WTC11 (cell line): ENCODE data around the gene ZNF780A. TPM values are rescaled to one million over a fixed set of nuclear protein-coding genes. Genes with fewer than 3 reads are reported as not detected.
A peak's percentile ranks its signal among the peaks of the same experiment; 100 is the strongest.

Experiments
- ATAC-seq: fragments of 200-7000 bp; cut with Tn5 transposase; 2 replicates; pipeline ENCODE4 v1.10.0; 2021; ENCODE audit warnings: mild to moderate bottlenecking, moderate library complexity
- CTCF ChIA-PET: fragments of 300-600 bp; sonication (Branson Sonifier 250); formaldehyde crosslinking; loops from one replicate; lab custom pipeline; 2021; ENCODE audit warnings: antibody characterized with exemption; lab: Charles Lee
- POLR2A ChIA-PET: fragments of 350-600 bp; sonication (Branson Sonifier 250); formaldehyde crosslinking; loops from one replicate; lab custom pipeline; 2021; ENCODE audit warnings: antibody characterized with exemption; lab: Charles Lee
- DNase-seq: peaks from one replicate; pipeline ENCODE4 v3.0.0; 2021; ENCODE audit warnings: low spot score
- H3K27ac Mint-ChIP-seq: 2 replicates; pipeline ENCODE4 v1.8.0; 2021; ENCODE audit warnings: mixed read lengths
- H3K27me3 Mint-ChIP-seq: 2 replicates; pipeline ENCODE4 v1.8.0; 2021; ENCODE audit warnings: low read depth, mild to moderate bottlenecking, moderate library complexity, mixed read lengths
- H3K36me3 Mint-ChIP-seq: 2 replicates; pipeline ENCODE4 v1.8.0; 2021; ENCODE audit warnings: mixed read lengths
- H3K4me1 Mint-ChIP-seq: 2 replicates; pipeline ENCODE4 v1.8.0; 2022; ENCODE audit warnings: mixed read lengths
- H3K4me3 Mint-ChIP-seq: 2 replicates; pipeline ENCODE4 v1.8.0; 2021; ENCODE audit warnings: mild to moderate bottlenecking, moderate library complexity, mixed read lengths
- H3K9me3 Mint-ChIP-seq: 2 replicates; pipeline ENCODE4 v1.8.0; 2021; ENCODE audit warnings: mixed read lengths
- CREM ChIP-seq: sonication (generic); formaldehyde crosslinking; IDR thresholded peaks from 2 replicates; pipeline ENCODE4 v1.8.1; 2022; ENCODE audit warnings: mild to moderate bottlenecking, missing genetic modification reagents, moderate library complexity
- FOXJ3 ChIP-seq: sonication (generic); formaldehyde crosslinking; IDR thresholded peaks from 2 replicates; pipeline ENCODE4 v1.9.0; 2021; ENCODE audit warnings: missing genetic modification reagents, mild to moderate bottlenecking, borderline replicate concordance
- FOXP1 ChIP-seq: sonication (generic); formaldehyde crosslinking; IDR thresholded peaks from 2 replicates; pipeline ENCODE4 v1.8.0; 2022; ENCODE audit warnings: missing genetic modification reagents, mild to moderate bottlenecking, moderate library complexity, borderline replicate concordance
- GABPB1 ChIP-seq: sonication (generic); formaldehyde crosslinking; IDR thresholded peaks from 2 replicates; pipeline ENCODE4 v1.8.1; 2023; ENCODE audit warnings: mild to moderate bottlenecking, missing genetic modification reagents
- GRHL2 ChIP-seq: fragments of 250-450 bp; sonication (Bioruptor Pico); IDR thresholded peaks from 2 replicates; pipeline ENCODE4 v1.8.0; 2022; ENCODE audit warnings: mild to moderate bottlenecking, moderate library complexity; ENCODE audit not compliant: insufficient replicate concordance, severe bottlenecking
- JAZF1 ChIP-seq: fragments of 250-450 bp; sonication (Bioruptor Pico); IDR thresholded peaks from 2 replicates; pipeline ENCODE4 v1.9.0; 2021; ENCODE audit warnings: moderate library complexity, mild to moderate bottlenecking, inconsistent platforms
- JUN ChIP-seq: sonication (generic); formaldehyde crosslinking; IDR thresholded peaks from 2 replicates; pipeline ENCODE4 v1.8.0; 2023; ENCODE audit warnings: mild to moderate bottlenecking, missing genetic modification reagents
- KAT7 ChIP-seq: sonication (generic); formaldehyde crosslinking; IDR thresholded peaks from 2 replicates; pipeline ENCODE4 v1.8.1; 2023; ENCODE audit warnings: missing genetic modification reagents, mild to moderate bottlenecking, borderline replicate concordance
- MAX ChIP-seq: sonication (generic); formaldehyde crosslinking; IDR thresholded peaks from 2 replicates; pipeline ENCODE4 v1.8.0; 2022; ENCODE audit warnings: mild to moderate bottlenecking, missing genetic modification reagents
- MLX ChIP-seq: sonication (generic); formaldehyde crosslinking; IDR thresholded peaks from 2 replicates; pipeline ENCODE4 v1.8.1; 2023; ENCODE audit warnings: mild to moderate bottlenecking, missing genetic modification reagents, moderate library complexity
- NFE2L1 ChIP-seq: sonication (generic); formaldehyde crosslinking; IDR thresholded peaks from 2 replicates; pipeline ENCODE4 v1.8.1; 2023; ENCODE audit warnings: missing genetic modification reagents
- NFYB ChIP-seq: sonication (generic); formaldehyde crosslinking; conservative IDR thresholded peaks from 2 replicates; pipeline ENCODE4 v1.8.0; 2022; ENCODE audit warnings: low read depth, missing genetic modification reagents
- OVOL2 ChIP-seq: fragments of 250-450 bp; sonication (Bioruptor Pico); IDR thresholded peaks from 2 replicates; pipeline ENCODE4 v1.9.0; 2021; ENCODE audit warnings: mild to moderate bottlenecking, borderline replicate concordance
- SMAD3 ChIP-seq: sonication (generic); formaldehyde crosslinking; IDR thresholded peaks from 2 replicates; pipeline ENCODE4 v1.8.0; 2022; ENCODE audit warnings: missing genetic modification reagents, mild to moderate bottlenecking, borderline replicate concordance
- TEAD1 ChIP-seq: sonication (generic); formaldehyde crosslinking; IDR thresholded peaks from 2 replicates; pipeline ENCODE4 v1.8.0; 2022; ENCODE audit warnings: mild to moderate bottlenecking, missing genetic modification reagents
- TEAD4 ChIP-seq: sonication (generic); formaldehyde crosslinking; IDR thresholded peaks from 2 replicates; pipeline ENCODE4 v1.8.0; 2022; ENCODE audit warnings: mild to moderate bottlenecking, missing genetic modification reagents
- TP53 ChIP-seq: sonication (generic); formaldehyde crosslinking; IDR thresholded peaks from 2 replicates; pipeline ENCODE4 v1.8.1; 2023; ENCODE audit warnings: mild to moderate bottlenecking, missing genetic modification reagents
- ZMAT4 ChIP-seq: fragments of 250-450 bp; sonication (Bioruptor Pico); IDR thresholded peaks from 2 replicates; pipeline ENCODE4 v1.9.0; 2021; ENCODE audit warnings: mild to moderate bottlenecking
- ZNF121 ChIP-seq: sonication (generic); formaldehyde crosslinking; IDR thresholded peaks from 2 replicates; pipeline ENCODE4 v1.8.0; 2023; ENCODE audit warnings: missing genetic modification reagents
- ZNF232 ChIP-seq: sonication (generic); formaldehyde crosslinking; IDR thresholded peaks from 2 replicates; pipeline ENCODE4 v1.8.0; 2022; ENCODE audit warnings: mild to moderate bottlenecking, missing genetic modification reagents
- ZNF416 ChIP-seq: fragments of 250-450 bp; sonication (Bioruptor Pico); IDR thresholded peaks from 2 replicates; pipeline ENCODE4 v1.9.0; 2021; ENCODE audit warnings: mild to moderate bottlenecking, inconsistent platforms
- ZSCAN18 ChIP-seq: fragments of 250-450 bp; sonication (Bioruptor Pico); IDR thresholded peaks from 2 replicates; pipeline ENCODE4 v2.1.2; 2022; ENCODE audit warnings: mild to moderate bottlenecking, moderate library complexity
- total RNA-seq: library from RNA; stranded (reverse); gene quantifications from 3 replicates; pipeline ENCODE4 v1.2.3, GENCODE V29; 2021
- TF ChIP-seq, protein P1 (sequence below): sonication (generic); formaldehyde crosslinking; IDR thresholded peaks from 2 replicates; pipeline ENCODE4 v1.8.0; 2022; ENCODE audit warnings: mild to moderate bottlenecking, missing genetic modification reagents
- TF ChIP-seq, protein P2 (sequence below): sonication (generic); formaldehyde crosslinking; IDR thresholded peaks from 2 replicates; pipeline ENCODE4 v1.8.1; 2023; ENCODE audit warnings: mild to moderate bottlenecking, missing genetic modification reagents
- TF ChIP-seq, protein P3 (sequence below): fragments of 250-450 bp; sonication (Bioruptor Pico); IDR thresholded peaks from 2 replicates; pipeline ENCODE4 v1.9.0; 2021; ENCODE audit warnings: moderate library complexity, mild to moderate bottlenecking, inconsistent platforms, borderline replicate concordance
- TF ChIP-seq, protein P4 (sequence below): sonication (generic); formaldehyde crosslinking; IDR thresholded peaks from 2 replicates; pipeline ENCODE4 v1.8.1; 2022; ENCODE audit warnings: missing genetic modification reagents, borderline replicate concordance
- TF ChIP-seq, protein P5 (sequence below): sonication (generic); formaldehyde crosslinking; IDR thresholded peaks from 2 replicates; pipeline ENCODE4 v1.8.1; 2022; ENCODE audit warnings: low read depth, mild to moderate bottlenecking, moderate library complexity, missing genetic modification reagents, borderline replicate concordance

The ZNF780A gene
- total RNA-seq, 1 experiment from 2014 or later, result 14.5 TPM

DNA sequence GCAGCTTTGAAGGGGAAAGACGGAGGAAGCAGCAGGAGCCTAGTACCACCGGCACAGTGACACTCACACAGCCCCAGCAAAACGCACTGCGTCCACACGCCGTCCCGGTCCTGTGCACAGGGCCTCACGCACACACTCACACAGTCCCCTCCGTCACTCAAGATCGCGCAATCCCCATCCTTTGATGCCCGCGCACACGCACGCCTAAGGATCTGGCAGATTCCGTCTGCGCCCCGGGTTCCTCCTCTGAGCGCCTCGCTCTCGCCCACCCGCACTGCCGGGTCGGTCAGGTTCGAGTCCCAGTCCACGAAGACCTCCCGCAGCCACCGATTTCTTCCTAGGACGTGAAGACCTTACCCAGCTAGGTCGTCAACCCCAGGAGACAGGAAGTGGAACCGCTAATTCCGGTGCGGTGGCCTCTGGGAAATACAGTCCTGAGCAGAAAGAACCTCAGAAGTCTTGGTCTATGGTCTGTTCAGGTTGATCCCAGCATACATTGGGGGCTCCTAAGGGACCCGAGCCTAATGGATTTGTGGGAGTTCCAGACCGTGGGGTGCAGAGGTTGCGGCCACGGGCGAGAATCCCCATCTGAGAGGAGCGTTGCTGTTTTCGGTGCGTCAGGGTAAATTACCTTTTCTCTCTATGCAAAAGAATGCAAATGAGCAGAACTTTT, 34.8 kb downstream of the ZNF780A start, which contains the start of gene ZNF780B:
Gene ZNF780B (minus strand): TSS at position 400 of the 673 bp plus-strand sequence. CDS start 5,899 bp downstream, outside the sequence.
- DNase-seq (peak; percentile 50), ATAC-seq (peak; percentile 99)
- POLR2A ChIA-PET, result interaction anchor here (1.7 kb wide), 1 partner anchor 34 kb away, joined by 5 read pairs; the partner anchor contains the start of gene ZNF780A
- Mint-ChIP-seq H3K27me3 (peaks cover 24% of the 10 kb centered on the region), H3K9me3 (peaks cover 24% of the 10 kb centered on the region), H3K36me3 (peaks cover 9% of the 10 kb centered on the region), H3K4me3 (peak within 1 kb of the TSS; percentile 98), H3K27ac (peak within 1 kb of the TSS; percentile 82), H3K4me1 (peaks cover 12% of the 10 kb centered on the region)
- CTCF ChIA-PET, result interaction anchor here (0.6 to 1.9 kb wide), 3 partner anchors 109 to 174 kb away, joined by 3 to 7 read pairs (median 3); no protein-coding TSS in a partner anchor
- TF ChIP-seq ZNF416 (CRISPR knock-in tag) (no peak), KAT7 (CRISPR knock-in tag) (0 out of 2 replicates have a peak, but pooled peaks have one; percentile 42), NFYB (CRISPR knock-in tag) (no peak), GABPB1 (peak; percentile 75), FOXP1 (CRISPR knock-in tag) (peak; percentile 63; the same call in 1 of the 2 replicates), GRHL2 (CRISPR knock-in tag) (no peak), ZNF232 (CRISPR knock-in tag) (no peak), FOXJ3 (no peak), TEAD1 (peak; percentile 60; the same call in 1 of the 2 replicates), ZNF121 (CRISPR knock-in tag) (peak; percentile 90), JUN (CRISPR knock-in tag) (no peak), NFE2L1 (no peak; the same call in 1 of the 2 replicates), MAX (CRISPR knock-in tag) (peak; percentile 86), ZSCAN18 (no peak), TEAD4 (CRISPR knock-in tag) (0 out of 2 replicates have a peak, but pooled peaks have one; percentile 39), OVOL2 (CRISPR knock-in tag) (no peak), MLX (CRISPR knock-in tag) (no peak), CREM (CRISPR knock-in tag) (no peak), SMAD3 (CRISPR knock-in tag) (peak; percentile 52; the same call in 1 of the 2 replicates), ZMAT4 (CRISPR knock-in tag) (no peak), TP53 (no peak; the same call in 1 of the 2 replicates), JAZF1 (CRISPR knock-in tag) (no peak)
- TF ChIP-seq, protein P1, sequence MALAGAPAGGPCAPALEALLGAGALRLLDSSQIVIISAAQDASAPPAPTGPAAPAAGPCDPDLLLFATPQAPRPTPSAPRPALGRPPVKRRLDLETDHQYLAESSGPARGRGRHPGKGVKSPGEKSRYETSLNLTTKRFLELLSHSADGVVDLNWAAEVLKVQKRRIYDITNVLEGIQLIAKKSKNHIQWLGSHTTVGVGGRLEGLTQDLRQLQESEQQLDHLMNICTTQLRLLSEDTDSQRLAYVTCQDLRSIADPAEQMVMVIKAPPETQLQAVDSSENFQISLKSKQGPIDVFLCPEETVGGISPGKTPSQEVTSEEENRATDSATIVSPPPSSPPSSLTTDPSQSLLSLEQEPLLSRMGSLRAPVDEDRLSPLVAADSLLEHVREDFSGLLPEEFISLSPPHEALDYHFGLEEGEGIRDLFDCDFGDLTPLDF (CRISPR knock-in tag), result no peak
- TF ChIP-seq, protein P2, sequence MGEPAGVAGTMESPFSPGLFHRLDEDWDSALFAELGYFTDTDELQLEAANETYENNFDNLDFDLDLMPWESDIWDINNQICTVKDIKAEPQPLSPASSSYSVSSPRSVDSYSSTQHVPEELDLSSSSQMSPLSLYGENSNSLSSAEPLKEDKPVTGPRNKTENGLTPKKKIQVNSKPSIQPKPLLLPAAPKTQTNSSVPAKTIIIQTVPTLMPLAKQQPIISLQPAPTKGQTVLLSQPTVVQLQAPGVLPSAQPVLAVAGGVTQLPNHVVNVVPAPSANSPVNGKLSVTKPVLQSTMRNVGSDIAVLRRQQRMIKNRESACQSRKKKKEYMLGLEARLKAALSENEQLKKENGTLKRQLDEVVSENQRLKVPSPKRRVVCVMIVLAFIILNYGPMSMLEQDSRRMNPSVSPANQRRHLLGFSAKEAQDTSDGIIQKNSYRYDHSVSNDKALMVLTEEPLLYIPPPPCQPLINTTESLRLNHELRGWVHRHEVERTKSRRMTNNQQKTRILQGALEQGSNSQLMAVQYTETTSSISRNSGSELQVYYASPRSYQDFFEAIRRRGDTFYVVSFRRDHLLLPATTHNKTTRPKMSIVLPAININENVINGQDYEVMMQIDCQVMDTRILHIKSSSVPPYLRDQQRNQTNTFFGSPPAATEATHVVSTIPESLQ (CRISPR knock-in tag), result no peak
- TF ChIP-seq, protein P3, sequence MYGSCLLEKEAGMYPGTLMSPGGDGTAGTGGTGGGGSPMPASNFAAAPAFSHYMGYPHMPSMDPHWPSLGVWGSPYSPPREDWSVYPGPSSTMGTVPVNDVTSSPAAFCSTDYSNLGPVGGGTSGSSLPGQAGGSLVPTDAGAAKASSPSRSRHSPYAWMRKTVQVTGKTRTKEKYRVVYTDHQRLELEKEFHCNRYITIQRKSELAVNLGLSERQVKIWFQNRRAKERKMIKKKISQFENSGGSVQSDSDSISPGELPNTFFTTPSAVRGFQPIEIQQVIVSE (CRISPR knock-in tag), result no peak
- TF ChIP-seq, protein P4, sequence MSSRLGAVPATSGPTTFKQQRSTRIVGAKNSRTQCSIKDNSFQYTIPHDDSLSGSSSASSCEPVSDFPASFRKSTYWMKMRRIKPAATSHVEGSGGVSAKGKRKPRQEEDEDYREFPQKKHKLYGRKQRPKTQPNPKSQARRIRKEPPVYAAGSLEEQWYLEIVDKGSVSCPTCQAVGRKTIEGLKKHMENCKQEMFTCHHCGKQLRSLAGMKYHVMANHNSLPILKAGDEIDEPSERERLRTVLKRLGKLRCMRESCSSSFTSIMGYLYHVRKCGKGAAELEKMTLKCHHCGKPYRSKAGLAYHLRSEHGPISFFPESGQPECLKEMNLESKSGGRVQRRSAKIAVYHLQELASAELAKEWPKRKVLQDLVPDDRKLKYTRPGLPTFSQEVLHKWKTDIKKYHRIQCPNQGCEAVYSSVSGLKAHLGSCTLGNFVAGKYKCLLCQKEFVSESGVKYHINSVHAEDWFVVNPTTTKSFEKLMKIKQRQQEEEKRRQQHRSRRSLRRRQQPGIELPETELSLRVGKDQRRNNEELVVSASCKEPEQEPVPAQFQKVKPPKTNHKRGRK (CRISPR knock-in tag), result no peak
- TF ChIP-seq, protein P5, sequence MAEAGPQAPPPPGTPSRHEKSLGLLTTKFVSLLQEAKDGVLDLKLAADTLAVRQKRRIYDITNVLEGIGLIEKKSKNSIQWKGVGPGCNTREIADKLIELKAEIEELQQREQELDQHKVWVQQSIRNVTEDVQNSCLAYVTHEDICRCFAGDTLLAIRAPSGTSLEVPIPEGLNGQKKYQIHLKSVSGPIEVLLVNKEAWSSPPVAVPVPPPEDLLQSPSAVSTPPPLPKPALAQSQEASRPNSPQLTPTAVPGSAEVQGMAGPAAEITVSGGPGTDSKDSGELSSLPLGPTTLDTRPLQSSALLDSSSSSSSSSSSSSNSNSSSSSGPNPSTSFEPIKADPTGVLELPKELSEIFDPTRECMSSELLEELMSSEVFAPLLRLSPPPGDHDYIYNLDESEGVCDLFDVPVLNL (CRISPR knock-in tag), result no peak
